GM21360 (cell line): ENCODE measurements around the gene SRPK3.
A peak's percentile ranks its signal among the peaks of the same experiment; 100 is the strongest.

Experiments used
- ATAC-seq: cut with Tn5 transposase; IDR thresholded peaks from one replicate; pipeline ENCODE4 v1.9.1; 2021; ENCODE audit warnings: mild to moderate bottlenecking, moderate library complexity; ENCODE audit not compliant: unreplicated experiment

Gene SRPK3

GRCh38 chrX:153782871-153783270 lies 2.0 kb downstream of the SRPK3 start:
- no peak for ATAC-seq

GRCh38 chrX:153783378-153784013 lies 2.7 kb downstream of the SRPK3 start:
- ATAC-seq, result no peak

- no peak for ATAC-seq
These were observed 3.6 kb downstream of the SRPK3 start for GRCh38 chrX:153784325-153784967.

- ATAC-seq, result no peak
These were observed 5.8 kb downstream of the SRPK3 start for GRCh38 chrX:153786669-153787068.

GRCh38 chrX:153789654-153790053 lies 8.8 kb downstream of the SRPK3 start:
- no peak for ATAC-seq

- ATAC-seq, result no peak
These were observed 10.4 kb downstream of the SRPK3 start for GRCh38 chrX:153791104-153791852.

GRCh38 chrX:153792368-153792767 lies 11.5 kb downstream of the SRPK3 start:
- ATAC-seq, result no peak

GRCh38 chrX:153793291-153793690 lies 12.4 kb downstream of the SRPK3 start:
- ATAC-seq, result no peak

GRCh38 chrX:153794018-153794896 lies 13.4 kb downstream of the SRPK3 start, which contains the start of the genes IDH3G and SSR4:
TSS of gene IDH3G (minus strand) at chrX:153794375. CDS start at chrX:153794326, 49 bp downstream.
TSS of gene SSR4 (plus strand) at chrX:153794668. CDS start at chrX:153794688, 20 bp downstream.
- ATAC-seq, result peak; percentile 88

GRCh38 chrX:153794897-153795816 lies 14.3 kb downstream of the SRPK3 start:
- peak; percentile 2 for ATAC-seq

- ATAC-seq, result no peak
These were observed 16.7 kb downstream of the SRPK3 start for GRCh38 chrX:153797415-153798015.

GRCh38 chrX:153799326-153799725 lies 18.5 kb downstream of the SRPK3 start:
- no peak for ATAC-seq

GRCh38 chrX:153800177-153800722 lies 19.4 kb downstream of the SRPK3 start:
- no peak for ATAC-seq

GRCh38 chrX:153800746-153801145 lies 19.9 kb downstream of the SRPK3 start:
- ATAC-seq, result no peak

GRCh38 chrX:153801669-153802068 lies 20.8 kb downstream of the SRPK3 start:
- no peak for ATAC-seq

- no peak for ATAC-seq
These were observed 21.7 kb downstream of the SRPK3 start for GRCh38 chrX:153802513-153803045.

- no peak for ATAC-seq
These were observed 22.6 kb downstream of the SRPK3 start for GRCh38 chrX:153803211-153804099.

GRCh38 chrX:153804100-153804595 lies 23.3 kb downstream of the SRPK3 start:
- no peak for ATAC-seq
